HG03469 (cell line): ENCODE measurements around the gene IGSF21.

Experiments
- ATAC-seq: cut with Tn5 transposase; IDR thresholded peaks from one replicate; pipeline ENCODE4 v1.9.1; 2021; ENCODE audit warnings: mild to moderate bottlenecking, moderate library complexity, moderate number of reproducible peaks; ENCODE audit not compliant: unreplicated experiment

The IGSF21 gene

GRCh38 chr1:18387307-18387706, 279.7 kb downstream of the IGSF21 start:
- ATAC-seq, result no peak

- ATAC-seq, result no peak
These were observed 283.4 kb downstream of the IGSF21 start for GRCh38 chr1:18390953-18391352.

- no peak for ATAC-seq
These were observed 287.1 kb downstream of the IGSF21 start for GRCh38 chr1:18394563-18395156.

- ATAC-seq, result no peak
These were observed 288.8 kb downstream of the IGSF21 start for GRCh38 chr1:18396247-18396980.

GRCh38 chr1:18397641-18398040, 290.0 kb downstream of the IGSF21 start:
- ATAC-seq, result no peak

- ATAC-seq, result no peak
These were observed 291.4 kb downstream of the IGSF21 start for GRCh38 chr1:18398791-18399530.

DNA sequence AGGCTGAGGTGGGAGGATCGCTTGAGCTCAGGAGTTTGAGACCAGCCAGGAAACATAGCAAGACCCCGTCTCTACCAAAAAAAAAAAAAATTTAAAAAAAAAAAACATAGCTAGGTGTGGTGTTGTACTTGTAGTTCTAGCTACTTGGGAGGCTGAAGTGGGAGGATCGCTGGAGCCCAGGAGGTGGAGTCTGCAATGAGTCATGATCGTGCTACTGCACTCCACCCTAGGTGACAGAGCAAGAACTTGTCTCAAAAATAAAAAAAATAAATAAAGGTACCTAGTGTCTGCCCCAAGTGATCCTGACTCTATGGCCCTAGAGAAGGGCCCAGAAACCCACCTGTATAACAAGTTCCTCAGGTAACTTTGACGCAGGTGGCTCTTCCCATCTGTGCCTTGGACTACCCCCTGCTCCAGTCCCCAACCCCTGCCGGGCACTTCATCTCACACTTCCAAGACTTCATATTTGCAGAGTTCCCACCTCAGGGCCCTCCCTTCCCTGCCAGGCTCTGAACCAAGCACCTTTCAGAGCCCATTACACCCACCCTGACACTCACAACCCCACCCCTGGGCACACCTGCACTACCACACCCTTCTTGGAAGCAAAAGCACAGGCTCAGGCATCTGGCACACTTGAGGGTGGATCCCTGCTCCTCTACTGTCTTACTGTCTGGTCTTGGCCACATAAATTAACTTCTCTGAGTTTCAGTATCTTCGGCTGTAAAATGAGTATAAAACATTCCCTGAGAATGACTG, 292.9 kb downstream of the IGSF21 start:
- no peak for ATAC-seq

GRCh38 chr1:18401921-18402320, 294.3 kb downstream of the IGSF21 start:
- ATAC-seq, result no peak

- ATAC-seq, result no peak
These were observed 296.9 kb downstream of the IGSF21 start for GRCh38 chr1:18404460-18404859.

DNA sequence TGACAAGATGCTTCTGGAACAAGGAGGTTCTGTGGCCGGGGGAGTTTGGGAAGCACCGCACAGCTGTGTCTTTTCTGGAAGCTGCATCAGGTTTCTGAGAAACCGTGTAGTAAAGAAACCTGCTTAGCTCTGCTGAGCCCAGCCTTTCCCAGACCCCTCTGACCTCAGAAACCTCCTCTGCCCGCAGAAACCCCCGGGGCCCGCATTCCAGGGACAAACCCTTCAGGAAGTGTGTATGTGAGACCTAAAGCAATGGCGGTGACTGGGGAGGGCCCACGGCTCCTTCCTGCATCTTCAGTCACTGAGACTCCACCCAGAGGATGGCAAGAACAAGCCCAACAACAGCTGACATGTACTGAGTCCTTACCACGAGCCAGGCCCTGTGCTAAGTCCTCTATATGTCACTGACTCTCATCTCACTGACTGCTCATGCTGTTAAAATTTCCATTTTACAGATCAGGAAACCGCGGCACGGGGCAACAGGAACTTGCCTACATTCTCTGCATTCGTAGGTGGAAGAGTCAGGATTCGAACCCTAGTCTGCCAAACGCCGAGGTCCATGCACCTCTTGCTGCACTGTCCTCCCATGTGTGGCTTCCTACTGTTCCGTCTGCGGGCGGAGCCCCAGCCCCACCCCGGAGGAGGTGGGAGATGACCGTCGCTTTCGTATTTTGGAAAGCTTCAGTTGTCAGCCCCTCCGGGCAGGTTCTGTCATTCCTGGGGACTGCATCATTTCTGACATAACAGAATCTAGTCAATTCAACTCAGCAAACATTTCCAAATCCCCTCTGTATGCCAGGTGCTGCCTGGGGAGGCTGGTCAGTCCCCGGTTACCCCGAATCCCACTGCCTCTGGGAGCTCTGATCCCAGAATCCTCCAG, 299.8 kb downstream of the IGSF21 start:
- no peak for ATAC-seq

GRCh38 chr1:18408656-18409370, 301.2 kb downstream of the IGSF21 start:
- ATAC-seq, result no peak

- no peak for ATAC-seq
These were observed 302.1 kb downstream of the IGSF21 start for GRCh38 chr1:18409609-18410237.

- no peak for ATAC-seq
These were observed 302.8 kb downstream of the IGSF21 start for GRCh38 chr1:18410407-18410806.

DNA sequence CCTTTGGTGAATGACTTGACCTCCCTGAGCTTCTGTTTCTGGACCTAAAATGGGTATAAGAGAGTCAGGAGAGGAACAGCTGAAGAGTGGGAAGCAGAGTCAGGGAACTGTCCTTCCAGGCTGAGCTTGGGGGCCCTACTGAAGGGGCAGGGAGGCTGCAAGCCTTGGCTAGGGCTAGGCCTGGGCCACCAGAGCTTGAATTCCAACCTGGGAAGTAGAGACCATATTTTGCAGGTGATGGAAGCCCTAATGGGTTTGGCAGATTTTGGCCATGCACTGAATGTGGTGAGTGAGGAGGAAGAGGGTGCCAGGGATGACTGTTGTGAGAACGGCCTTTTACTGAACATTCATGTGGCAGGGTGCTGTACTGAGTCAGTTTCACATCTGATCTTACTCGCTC, 303.7 kb downstream of the IGSF21 start:
- ATAC-seq, result no peak

GRCh38 chr1:18411820-18412641, 304.4 kb downstream of the IGSF21 start:
- ATAC-seq, result no peak

DNA sequence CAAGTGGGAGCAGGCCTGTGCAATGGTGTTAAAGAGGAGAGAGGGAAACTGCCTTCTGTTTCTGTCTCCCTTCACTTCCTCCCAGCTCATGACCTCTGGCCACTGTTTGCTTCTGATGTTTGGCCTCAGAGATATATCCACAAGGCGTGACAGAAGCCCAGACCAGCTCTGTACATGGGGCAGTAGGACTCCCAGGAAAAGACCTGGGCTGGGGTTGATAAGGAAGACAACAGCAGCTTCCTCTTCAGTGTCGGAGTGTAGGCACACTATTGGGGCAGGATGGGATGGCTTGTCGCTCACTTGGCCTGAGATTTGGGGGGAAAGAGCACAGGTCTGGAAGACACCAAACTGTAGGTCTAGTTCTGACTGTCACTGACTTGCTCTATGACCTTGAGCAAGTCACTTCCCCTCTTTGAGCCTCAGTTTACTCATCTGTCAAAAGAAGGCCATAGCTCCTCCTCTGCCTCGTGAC, 305.3 kb downstream of the IGSF21 start:
- ATAC-seq, result no peak

DNA sequence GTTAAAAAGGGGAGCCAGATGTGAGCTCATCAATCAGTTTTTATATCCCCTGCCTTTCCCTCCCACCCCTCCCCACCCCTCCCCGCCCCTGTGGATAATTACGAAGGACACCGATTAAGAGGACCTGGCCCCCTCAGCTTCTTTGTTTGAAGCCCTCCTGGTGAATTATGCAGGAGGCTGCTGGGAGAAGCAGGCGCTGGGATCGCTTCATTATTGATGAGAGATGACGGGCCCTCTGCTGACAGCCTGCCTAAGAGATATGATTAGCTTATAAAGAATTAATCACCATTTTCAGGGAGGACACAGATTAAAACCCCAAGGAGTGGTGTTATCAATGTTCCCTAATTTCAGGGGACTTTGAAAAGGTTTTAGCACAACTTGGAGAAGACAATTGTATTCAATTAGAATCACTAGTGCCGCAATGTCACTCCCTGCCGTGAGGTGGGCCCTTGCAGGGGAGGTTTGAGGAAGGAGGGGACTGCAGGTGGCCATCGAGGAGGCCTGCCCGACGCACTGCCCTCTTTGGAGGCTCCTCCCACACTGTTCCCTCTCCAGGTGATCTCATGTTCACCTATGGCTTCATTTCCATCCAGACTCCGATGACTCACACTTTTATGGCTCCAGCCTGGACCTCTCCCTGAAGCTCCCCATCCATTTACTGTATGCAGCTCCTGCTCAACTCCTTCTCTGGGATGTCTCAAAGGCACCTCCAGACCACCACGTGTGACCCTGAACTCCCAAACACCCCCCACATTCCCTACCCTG, 306.1 kb downstream of the IGSF21 start:
- ATAC-seq, result no peak
